ENCODE results near the gene ZNF207.
A peak's percentile ranks its signal among the peaks of the same experiment; 100 is the strongest.
"Not testable (repeated sequence)": the region's sequence is repeated elsewhere in the genome, so short reads cannot be mapped to it uniquely, and the experiment has no call there.

ZNF207 gene

GRCh38 chr17:32335046-32335445, 14.9 kb upstream of the ZNF207 start:
- no peak for DNase-seq (ENCODE audit: low read depth in 3 of 3)

- no peak for DNase-seq (ENCODE audit: low read depth in 3 of 3)
These were observed 14.3 kb upstream of the ZNF207 start for GRCh38 chr17:32335687-32336086.

GRCh38 chr17:32341141-32341856, 8.7 kb upstream of the ZNF207 start:
- DNase-seq (ENCODE audit: low read depth in 3 of 3), result peak in 2 of 3 experiments; percentile 27 to 38

GRCh38 chr17:32341857-32342602, 7.9 kb upstream of the ZNF207 start, which contains the start of gene C17orf75:
Gene C17orf75 (minus strand): TSS chr17:32342173. CDS start chr17:32342139, 34 bp downstream.
- peak; percentile 66 to 82 (median 74) for DNase-seq (ENCODE audit: low read depth in 3 of 3)

- DNase-seq (ENCODE audit: low read depth in 3 of 3), result no peak
These were observed 7.2 kb upstream of the ZNF207 start for GRCh38 chr17:32342603-32343325.

- DNase-seq (ENCODE audit: low read depth in 3 of 3), result no peak
These were observed 3.9 kb upstream of the ZNF207 start for GRCh38 chr17:32345951-32346600.

- no peak for DNase-seq (ENCODE audit: low read depth in 3 of 3)
These were observed 1.5 kb upstream of the ZNF207 start for GRCh38 chr17:32348483-32348800.

GRCh38 chr17:32349503-32349853, 479 bp upstream of the ZNF207 start:
- DNase-seq (ENCODE audit: low read depth in 3 of 3), result peak in 1 of 3 experiments; percentile 3

- DNase-seq (ENCODE audit: low read depth in 3 of 3), result peak in 2 of 3 experiments; percentile 12 to 19
These were observed 885 bp downstream of the ZNF207 start for GRCh38 chr17:32350666-32351418.

GRCh38 chr17:32352734-32353133, 2.8 kb downstream of the ZNF207 start:
- not testable (repeated sequence) for DNase-seq (ENCODE audit: low read depth in 3 of 3)

- DNase-seq (ENCODE audit: low read depth in 3 of 3), result no peak
These were observed 5.9 kb downstream of the ZNF207 start for GRCh38 chr17:32355649-32356377.

- no peak for DNase-seq (ENCODE audit: low read depth in 3 of 3)
These were observed 6.4 kb downstream of the ZNF207 start for GRCh38 chr17:32356378-32356743.

GRCh38 chr17:32356750-32357149, 6.8 kb downstream of the ZNF207 start:
- no peak for DNase-seq (ENCODE audit: low read depth in 3 of 3)

GRCh38 chr17:32357615-32358014, 7.7 kb downstream of the ZNF207 start:
- DNase-seq (ENCODE audit: low read depth in 3 of 3), result no peak

- DNase-seq (ENCODE audit: low read depth in 3 of 3), result no peak
These were observed 11.3 kb downstream of the ZNF207 start for GRCh38 chr17:32361270-32361669.

GRCh38 chr17:32370426-32370825, 20.5 kb downstream of the ZNF207 start:
- DNase-seq (ENCODE audit: low read depth in 3 of 3), result no peak

GRCh38 chr17:32382526-32383223, 32.7 kb downstream of the ZNF207 start:
- no peak for DNase-seq (ENCODE audit: low read depth in 3 of 3)

GRCh38 chr17:32383926-32384434, 34.0 kb downstream of the ZNF207 start:
- DNase-seq (ENCODE audit: low read depth in 3 of 3), result no peak

- DNase-seq (ENCODE audit: low read depth in 3 of 3), result no peak
These were observed 35.2 kb downstream of the ZNF207 start for GRCh38 chr17:32385121-32385520.

GRCh38 chr17:32385971-32386370, 36.0 kb downstream of the ZNF207 start:
- DNase-seq (ENCODE audit: low read depth in 3 of 3), result no peak

Measured in stimulated activated CD4-positive, alpha-beta T cell treated with anti-CD3 and anti-CD28 coated beads, TNF-alpha, amount 100 ng/mL, for 24 hours (primary cell).